Nephron progenitor cell (in vitro differentiated cells): Measurements from ENCODE around the gene HS6ST3.

ENCODE experiments used
- DNase-seq: peaks from one replicate; pipeline ENCODE4 v3.0.0; 2021
- H3K27ac Mint-ChIP-seq: 2 replicates; pipeline ENCODE4 v1.8.0; 2021; ENCODE audit warnings: mild to moderate bottlenecking, moderate library complexity, mixed read lengths
- H3K27me3 Mint-ChIP-seq: 2 replicates; pipeline ENCODE4 v1.8.0; 2021; ENCODE audit warnings: mild to moderate bottlenecking, low read depth, mixed read lengths; ENCODE audit not compliant: poor library complexity
- H3K36me3 Mint-ChIP-seq: 2 replicates; pipeline ENCODE4 v1.8.0; 2021; ENCODE audit warnings: low read depth, mixed read lengths
- H3K4me1 Mint-ChIP-seq: 2 replicates; pipeline ENCODE4 v1.8.0; 2021; ENCODE audit warnings: mixed read lengths
- H3K4me3 Mint-ChIP-seq: 2 replicates; pipeline ENCODE4 v1.8.0; 2021; ENCODE audit warnings: mild to moderate bottlenecking, moderate library complexity, mixed read lengths
- H3K9me3 Mint-ChIP-seq: 2 replicates; pipeline ENCODE4 v1.8.0; 2021; ENCODE audit warnings: mild to moderate bottlenecking, moderate library complexity, mixed read lengths
- CTCF ChIP-seq: fragments of 200-600 bp; sonication (generic); IDR thresholded peaks from 2 replicates; pipeline ENCODE4 v1.5.0; 2021; ENCODE audit warnings: antibody characterized with exemption

HS6ST3 gene

DNA sequence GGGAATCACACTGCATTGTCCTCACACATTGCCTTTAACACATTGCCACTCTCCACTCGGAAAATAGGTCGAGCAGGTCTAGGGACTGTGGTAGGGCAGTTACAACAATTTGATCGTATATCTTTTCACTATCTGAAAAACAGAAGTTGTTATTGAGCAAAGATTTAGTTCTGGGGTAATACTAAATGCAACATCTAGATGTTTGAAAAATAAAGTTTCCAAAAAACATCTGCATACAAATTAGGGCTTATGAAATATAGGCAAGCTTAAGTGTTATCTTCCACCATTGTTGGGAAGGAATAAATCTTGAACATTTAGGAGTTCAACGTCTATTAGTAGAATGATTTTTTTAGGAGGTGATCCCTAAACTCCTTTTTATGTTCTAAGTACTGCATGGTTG, 768 bp upstream of the HS6ST3 start:
- no peak overlapping the region for H3K27ac Mint-ChIP-seq
- DNase-seq = no peak
- peak overlapping the region; percentile 77 for H3K4me3 Mint-ChIP-seq
- no peaks in the 10 kb centered on the region for H3K9me3 Mint-ChIP-seq
- no peak for TF ChIP-seq CTCF
- H3K36me3 Mint-ChIP-seq = no peaks in the 10 kb centered on the region
- H3K27me3 Mint-ChIP-seq = peaks cover 76% of the 10 kb centered on the region
- peaks cover 12% of the 10 kb centered on the region for H3K4me1 Mint-ChIP-seq

- no peak for TF ChIP-seq CTCF
- H3K9me3 Mint-ChIP-seq = no peaks in the 10 kb centered on the region
- peak overlapping the region; percentile 63 for H3K4me3 Mint-ChIP-seq
- H3K4me1 Mint-ChIP-seq = peaks cover 11% of the 10 kb centered on the region
- H3K36me3 Mint-ChIP-seq = no peaks in the 10 kb centered on the region
- no peak overlapping the region for H3K27ac Mint-ChIP-seq
- peak; percentile 56 for DNase-seq
- H3K27me3 Mint-ChIP-seq = peaks cover 89% of the 10 kb centered on the region
These were observed 564 bp downstream of the HS6ST3 start for GRCh38 chr13:96090240-96091101.

DNA sequence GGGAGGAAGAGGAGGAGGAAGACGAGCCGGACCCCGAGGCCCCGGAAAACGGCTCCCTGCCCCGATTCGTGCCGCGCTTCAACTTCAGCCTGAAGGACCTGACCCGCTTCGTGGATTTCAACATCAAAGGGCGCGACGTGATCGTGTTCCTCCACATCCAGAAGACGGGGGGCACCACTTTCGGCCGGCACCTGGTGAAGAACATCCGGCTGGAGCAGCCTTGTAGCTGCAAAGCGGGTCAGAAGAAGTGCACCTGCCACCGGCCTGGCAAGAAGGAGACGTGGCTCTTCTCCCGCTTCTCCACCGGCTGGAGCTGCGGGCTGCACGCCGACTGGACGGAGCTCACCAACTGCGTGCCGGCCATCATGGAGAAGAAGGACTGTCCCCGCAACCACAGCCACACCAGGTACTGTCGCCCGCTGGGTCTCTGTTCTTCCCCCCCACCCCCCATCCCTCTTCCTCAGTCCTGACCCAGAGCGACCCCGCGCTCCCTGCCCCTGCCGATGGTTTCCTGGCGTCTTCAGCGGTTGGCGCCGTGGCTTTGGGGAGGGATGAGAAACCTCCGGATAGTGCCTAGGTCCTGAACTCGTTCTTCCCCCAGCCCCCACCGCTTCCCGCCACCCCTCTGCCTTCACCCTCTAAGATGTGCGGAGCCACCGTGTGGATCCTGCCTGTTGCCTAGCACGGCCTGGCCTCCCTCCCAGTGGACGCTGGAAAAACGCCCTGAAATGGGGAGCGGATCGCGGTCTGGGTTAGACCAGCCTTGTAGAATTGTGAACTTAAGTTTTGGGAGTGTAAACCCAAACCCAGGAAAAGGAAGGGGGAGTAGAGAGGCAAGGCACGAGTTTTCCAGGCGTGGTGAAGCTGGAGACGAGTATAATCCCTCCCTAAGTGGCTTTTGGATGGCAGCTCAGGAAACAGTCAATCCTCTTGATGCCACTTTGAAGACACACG, 1.5 kb downstream of the HS6ST3 start:
- no peak overlapping the region for H3K27ac Mint-ChIP-seq
- H3K27me3 Mint-ChIP-seq = peaks cover 94% of the 10 kb centered on the region
- H3K4me3 Mint-ChIP-seq = peak overlapping the region; percentile 77
- H3K4me1 Mint-ChIP-seq = peaks cover 6% of the 10 kb centered on the region
- no peaks in the 10 kb centered on the region for H3K36me3 Mint-ChIP-seq
- TF ChIP-seq CTCF = no peak
- DNase-seq = peak; percentile 31
- H3K9me3 Mint-ChIP-seq = no peaks in the 10 kb centered on the region

DNA sequence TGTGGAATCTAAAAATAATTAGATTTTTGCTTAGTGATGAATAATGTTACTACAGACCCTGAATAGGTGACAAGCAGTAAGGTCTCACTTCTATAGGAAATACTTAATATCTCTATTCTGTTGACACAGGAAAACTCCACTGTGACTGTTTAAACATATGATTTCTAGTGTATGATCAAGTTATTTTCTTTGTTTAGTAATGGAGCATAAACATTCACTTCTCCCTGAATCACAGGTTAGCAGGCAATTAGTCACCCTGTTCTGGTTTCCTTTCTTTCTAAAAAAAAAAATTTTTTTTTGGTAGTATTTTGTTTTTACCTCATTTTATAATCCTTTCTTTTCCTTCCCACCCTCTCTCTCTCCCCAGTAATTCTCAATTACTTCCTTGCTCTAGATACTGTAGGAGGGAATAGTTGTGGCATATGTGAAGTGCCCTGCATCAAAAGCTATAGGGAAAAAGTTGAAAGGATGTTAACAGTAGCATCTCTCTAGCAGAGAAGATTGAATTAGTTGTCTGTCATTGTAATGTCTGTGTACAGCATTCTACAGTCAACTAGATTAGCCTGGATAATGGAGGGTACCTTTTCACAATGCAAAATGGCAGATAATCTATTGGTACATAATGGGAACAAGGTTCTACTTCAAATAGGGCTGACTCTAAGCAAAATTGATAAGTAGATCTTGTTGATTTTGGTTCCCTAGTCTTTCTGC, 3.5 kb downstream of the HS6ST3 start:
- Mint-ChIP-seq H3K27ac (no peak overlapping the region), H3K4me1 (peaks cover 6% of the 10 kb centered on the region), H3K27me3 (peaks cover 78% of the 10 kb centered on the region), H3K9me3 (no peaks in the 10 kb centered on the region), H3K4me3 (no peak overlapping the region), H3K36me3 (no peaks in the 10 kb centered on the region)
- no peak for DNase-seq
- no peak for TF ChIP-seq CTCF

- Mint-ChIP-seq H3K4me1 (no peaks in the 10 kb centered on the region), H3K27ac (no peak overlapping the region), H3K27me3 (peaks cover 12% of the 10 kb centered on the region), H3K4me3 (no peak overlapping the region), H3K36me3 (no peaks in the 10 kb centered on the region), H3K9me3 (peaks cover under 1% of the 10 kb centered on the region)
- DNase-seq = no peak
- no peak for TF ChIP-seq CTCF
These were observed 10.7 kb downstream of the HS6ST3 start for GRCh38 chr13:96100457-96101220.
